GM19455 (cell line): ENCODE data around the gene STUM.

ENCODE experiments used
- ATAC-seq: cut with Tn5 transposase; IDR thresholded peaks from one replicate; pipeline ENCODE4 v1.9.1; 2021; ENCODE audit not compliant: unreplicated experiment

Gene STUM

GRCh38 chr1:226532553-226532952 is 16.0 kb upstream of the STUM start:
- ATAC-seq: no peak

GRCh38 chr1:226533220-226533619 is 15.3 kb upstream of the STUM start:
- ATAC-seq: no peak

- ATAC-seq: no peak
Measured at GRCh38 chr1:226534098-226534497, 14.5 kb upstream of the STUM start.

GRCh38 chr1:226534645-226535044 is 13.9 kb upstream of the STUM start:
- no peak for ATAC-seq

GRCh38 chr1:226535666-226536065 is 12.9 kb upstream of the STUM start:
- no peak for ATAC-seq

- ATAC-seq: no peak
Measured at GRCh38 chr1:226541231-226541630, 7.3 kb upstream of the STUM start.

GRCh38 chr1:226541631-226542622 is 6.6 kb upstream of the STUM start:
- ATAC-seq: no peak

GRCh38 chr1:226542623-226543103 is 5.9 kb upstream of the STUM start:
- ATAC-seq: no peak

- ATAC-seq: no peak
Measured at GRCh38 chr1:226545836-226546596, 2.5 kb upstream of the STUM start.

- ATAC-seq: no peak
Measured at GRCh38 chr1:226546926-226547325, 1.6 kb upstream of the STUM start.

GRCh38 chr1:226547754-226548191 is 791 bp upstream of the STUM start:
- no peak for ATAC-seq

- no peak for ATAC-seq
Measured at GRCh38 chr1:226549094-226549936, 751 bp downstream of the STUM start.

- ATAC-seq: no peak
Measured at GRCh38 chr1:226549937-226550671, 1.5 kb downstream of the STUM start.

GRCh38 chr1:226550672-226551041 is 2.1 kb downstream of the STUM start:
- no peak for ATAC-seq

- ATAC-seq: no peak
Measured at GRCh38 chr1:226551299-226551698, 2.7 kb downstream of the STUM start.

GRCh38 chr1:226552061-226552460 is 3.5 kb downstream of the STUM start:
- ATAC-seq: no peak

- no peak for ATAC-seq
Measured at GRCh38 chr1:226553266-226553923, 4.8 kb downstream of the STUM start.

GRCh38 chr1:226553924-226554282 is 5.3 kb downstream of the STUM start:
- no peak for ATAC-seq

GRCh38 chr1:226555092-226555491 is 6.5 kb downstream of the STUM start:
- ATAC-seq: no peak

- ATAC-seq: no peak
Measured at GRCh38 chr1:226557424-226557823, 8.9 kb downstream of the STUM start.
